SH-SY5Y (cell line): ENCODE results near the gene ADAMTSL4.

ENCODE experiments used
- GATA2 ChIP-seq: IDR thresholded peaks from 2 replicates; pipeline ENCODE4 v1.6.1; 2011; ENCODE audit warnings: mild to moderate bottlenecking, low read depth, low read length
- GATA3 ChIP-seq: IDR thresholded peaks from 2 replicates; pipeline ENCODE4 v1.6.1; 2011; ENCODE audit warnings: low read depth, mild to moderate bottlenecking, low read length, moderate library complexity

- TF ChIP-seq GATA3 (no peak), GATA2 (no peak)
Observed at GRCh38 chr1:150546294-150546937, 2.8 kb upstream of the ADAMTSL4 start.
